ENCODE data around the gene CABCOCO1.

DNA sequence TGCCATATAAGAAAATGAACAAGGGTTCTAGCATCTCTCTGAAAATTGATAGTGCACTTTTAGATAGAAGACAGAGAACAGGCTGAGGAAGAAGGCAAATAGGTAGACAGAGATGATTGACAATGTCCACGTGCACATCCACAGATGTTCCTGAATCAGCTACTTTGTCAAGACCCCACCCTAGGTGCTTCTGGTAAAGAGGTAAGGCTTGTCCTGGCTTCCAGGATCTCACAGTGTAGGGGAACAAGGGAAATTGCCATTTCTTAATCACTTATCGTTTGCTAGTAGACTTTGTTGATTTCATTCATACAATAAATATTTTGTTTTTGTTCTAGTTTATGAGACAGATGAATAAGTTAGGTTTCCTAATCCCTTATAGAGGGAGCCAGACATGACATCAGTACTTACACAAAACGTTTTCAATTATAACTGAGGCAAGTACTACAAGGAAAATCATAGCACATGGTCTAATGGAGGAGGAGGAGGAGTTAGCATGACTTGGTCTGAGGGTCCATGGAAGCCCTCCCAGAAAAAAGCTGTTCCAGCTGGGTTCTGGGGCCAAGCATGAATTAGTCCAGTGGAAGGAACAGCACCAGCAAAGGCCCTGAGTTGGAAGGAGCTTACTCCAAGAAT is 122.9 kb downstream of the CABCOCO1 start:
- TF ChIP-seq, protein P1, sequence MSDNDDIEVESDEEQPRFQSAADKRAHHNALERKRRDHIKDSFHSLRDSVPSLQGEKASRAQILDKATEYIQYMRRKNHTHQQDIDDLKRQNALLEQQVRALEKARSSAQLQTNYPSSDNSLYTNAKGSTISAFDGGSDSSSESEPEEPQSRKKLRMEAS (IDR thresholded peaks at IDR 0.05; ENCODE audit: low read depth, low read length), result no peak
- TF ChIP-seq, protein P2, sequence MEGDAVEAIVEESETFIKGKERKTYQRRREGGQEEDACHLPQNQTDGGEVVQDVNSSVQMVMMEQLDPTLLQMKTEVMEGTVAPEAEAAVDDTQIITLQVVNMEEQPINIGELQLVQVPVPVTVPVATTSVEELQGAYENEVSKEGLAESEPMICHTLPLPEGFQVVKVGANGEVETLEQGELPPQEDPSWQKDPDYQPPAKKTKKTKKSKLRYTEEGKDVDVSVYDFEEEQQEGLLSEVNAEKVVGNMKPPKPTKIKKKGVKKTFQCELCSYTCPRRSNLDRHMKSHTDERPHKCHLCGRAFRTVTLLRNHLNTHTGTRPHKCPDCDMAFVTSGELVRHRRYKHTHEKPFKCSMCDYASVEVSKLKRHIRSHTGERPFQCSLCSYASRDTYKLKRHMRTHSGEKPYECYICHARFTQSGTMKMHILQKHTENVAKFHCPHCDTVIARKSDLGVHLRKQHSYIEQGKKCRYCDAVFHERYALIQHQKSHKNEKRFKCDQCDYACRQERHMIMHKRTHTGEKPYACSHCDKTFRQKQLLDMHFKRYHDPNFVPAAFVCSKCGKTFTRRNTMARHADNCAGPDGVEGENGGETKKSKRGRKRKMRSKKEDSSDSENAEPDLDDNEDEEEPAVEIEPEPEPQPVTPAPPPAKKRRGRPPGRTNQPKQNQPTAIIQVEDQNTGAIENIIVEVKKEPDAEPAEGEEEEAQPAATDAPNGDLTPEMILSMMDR (IDR thresholded peaks at IDR 0.05 in 2 of 3, conservative IDR thresholded peaks at IDR 0.05 in 1 of 3; ENCODE audit: control insufficient read depth in 2 of 3, extremely low read depth in 1 of 3, insufficient read depth in 1 of 3, low read depth in 3 of 3, low read length in 3 of 3), result no peak
- TF ChIP-seq SIX5 (IDR thresholded peaks at IDR 0.05; ENCODE audit: low read depth, low read length, severe bottlenecking), result no peak
- TF ChIP-seq, protein P3, sequence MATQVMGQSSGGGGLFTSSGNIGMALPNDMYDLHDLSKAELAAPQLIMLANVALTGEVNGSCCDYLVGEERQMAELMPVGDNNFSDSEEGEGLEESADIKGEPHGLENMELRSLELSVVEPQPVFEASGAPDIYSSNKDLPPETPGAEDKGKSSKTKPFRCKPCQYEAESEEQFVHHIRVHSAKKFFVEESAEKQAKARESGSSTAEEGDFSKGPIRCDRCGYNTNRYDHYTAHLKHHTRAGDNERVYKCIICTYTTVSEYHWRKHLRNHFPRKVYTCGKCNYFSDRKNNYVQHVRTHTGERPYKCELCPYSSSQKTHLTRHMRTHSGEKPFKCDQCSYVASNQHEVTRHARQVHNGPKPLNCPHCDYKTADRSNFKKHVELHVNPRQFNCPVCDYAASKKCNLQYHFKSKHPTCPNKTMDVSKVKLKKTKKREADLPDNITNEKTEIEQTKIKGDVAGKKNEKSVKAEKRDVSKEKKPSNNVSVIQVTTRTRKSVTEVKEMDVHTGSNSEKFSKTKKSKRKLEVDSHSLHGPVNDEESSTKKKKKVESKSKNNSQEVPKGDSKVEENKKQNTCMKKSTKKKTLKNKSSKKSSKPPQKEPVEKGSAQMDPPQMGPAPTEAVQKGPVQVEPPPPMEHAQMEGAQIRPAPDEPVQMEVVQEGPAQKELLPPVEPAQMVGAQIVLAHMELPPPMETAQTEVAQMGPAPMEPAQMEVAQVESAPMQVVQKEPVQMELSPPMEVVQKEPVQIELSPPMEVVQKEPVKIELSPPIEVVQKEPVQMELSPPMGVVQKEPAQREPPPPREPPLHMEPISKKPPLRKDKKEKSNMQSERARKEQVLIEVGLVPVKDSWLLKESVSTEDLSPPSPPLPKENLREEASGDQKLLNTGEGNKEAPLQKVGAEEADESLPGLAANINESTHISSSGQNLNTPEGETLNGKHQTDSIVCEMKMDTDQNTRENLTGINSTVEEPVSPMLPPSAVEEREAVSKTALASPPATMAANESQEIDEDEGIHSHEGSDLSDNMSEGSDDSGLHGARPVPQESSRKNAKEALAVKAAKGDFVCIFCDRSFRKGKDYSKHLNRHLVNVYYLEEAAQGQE (IDR thresholded peaks at IDR 0.05; ENCODE audit: low read depth, low read length), result no peak
- TF ChIP-seq SP1 (IDR thresholded peaks at IDR 0.05; ENCODE audit: low read depth, low read length), result no peak
- no peak for TF ChIP-seq CREM (IDR thresholded peaks at IDR 0.05; ENCODE audit: low read depth)
- TF ChIP-seq FOXK2 (IDR thresholded peaks at IDR 0.05), result no peak
- TF ChIP-seq, protein P4, sequence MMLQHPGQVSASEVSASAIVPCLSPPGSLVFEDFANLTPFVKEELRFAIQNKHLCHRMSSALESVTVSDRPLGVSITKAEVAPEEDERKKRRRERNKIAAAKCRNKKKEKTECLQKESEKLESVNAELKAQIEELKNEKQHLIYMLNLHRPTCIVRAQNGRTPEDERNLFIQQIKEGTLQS (IDR thresholded peaks at IDR 0.05; ENCODE audit: borderline replicate concordance, extremely low read depth, low read depth, low read length), result no peak
